ENCODE data around the gene CTDSPL. TPM values are rescaled to one million over a fixed set of nuclear protein-coding genes. Genes with fewer than 3 reads are reported as not detected.

Gene CTDSPL
- total and polyA plus RNA-seq, 10 of the 15 experiments (the other 5 are each of a cell fraction or from before 2014, with no cell fraction given): 0.05 to 0.51 (median 0.18) TPM; not detected in 6

GRCh38 chr3:37819591-37819990 lies 42.1 kb upstream of the CTDSPL start:
- in situ Hi-C loops (cut with MboI) (no loop called here), intact Hi-C loops (cut with micrococcal nuclease; ENCODE audit: unreplicated experiment) (no loop called here)
- H3K4me3 ChIP-seq: no peak overlapping the region
- WGBS (ENCODE audit: insufficient coverage, insufficient replicate concordance, low lambda C conversion rate, missing lambda C conversion rate): 24% methylated on average over 3 of the region's 3 CpGs
- H3K27me3 ChIP-seq (replicated peaks in 1 of 2; ENCODE audit: control insufficient read depth in 2 of 2, insufficient read depth in 2 of 2, low read length in 1 of 2): no peaks in the 10 kb centered on the region
- FAIRE-seq (no peak), DNase-seq (ENCODE audit: low read depth, low spot score) (no peak), ATAC-seq (no peak)
- H3K36me3 ChIP-seq (ENCODE audit: control insufficient read depth in 2 of 2, insufficient read depth in 2 of 2, low read length in 1 of 2): no peaks in the 10 kb centered on the region
- H3K4me2 ChIP-seq (ENCODE audit: control insufficient read depth, insufficient read depth): no peak overlapping the region
- H4K20me1 ChIP-seq (ENCODE audit: control insufficient read depth, insufficient read depth): no peaks in the 10 kb centered on the region
- POLR2A ChIA-PET: no interaction called here
- no peak overlapping the region for H2AFZ ChIP-seq (ENCODE audit: control insufficient read depth, low read depth, low read length)
- H3K9ac ChIP-seq (ENCODE audit: control insufficient read depth, insufficient read depth, low read length): no peak overlapping the region
- H3K79me2 ChIP-seq (ENCODE audit: control insufficient read depth, insufficient read depth, low read length): no peaks in the 10 kb centered on the region
- H3K4me1 ChIP-seq (ENCODE audit: control insufficient read depth, insufficient read depth, low read length): no peaks in the 10 kb centered on the region
- BruUV-seq (replicated peaks): no TSS peak
- CTCF ChIA-PET: no interaction called here
- no peaks in the 10 kb centered on the region for H3K9me3 ChIP-seq (replicated peaks; ENCODE audit: control insufficient read depth, insufficient read depth, low read length)
- no peak overlapping the region for H3K27ac ChIP-seq (ENCODE audit: control insufficient read depth, insufficient read depth)
- TF ChIP-seq JUNB (IDR thresholded peaks at IDR 0.05): no peak
- TF ChIP-seq SUZ12 (IDR thresholded peaks at IDR 0.05; ENCODE audit: unreplicated experiment): no peak
- SMC1A ChIA-PET (ENCODE audit: uncharacterized antibody, unreplicated experiment): interaction anchor here (1.3 kb wide), 1 partner anchor 25 kb away, joined by 3 read pairs; no protein-coding TSS in a partner anchor
- RAD21 ChIA-PET (ENCODE audit: unreplicated experiment): no interaction called here

DNA sequence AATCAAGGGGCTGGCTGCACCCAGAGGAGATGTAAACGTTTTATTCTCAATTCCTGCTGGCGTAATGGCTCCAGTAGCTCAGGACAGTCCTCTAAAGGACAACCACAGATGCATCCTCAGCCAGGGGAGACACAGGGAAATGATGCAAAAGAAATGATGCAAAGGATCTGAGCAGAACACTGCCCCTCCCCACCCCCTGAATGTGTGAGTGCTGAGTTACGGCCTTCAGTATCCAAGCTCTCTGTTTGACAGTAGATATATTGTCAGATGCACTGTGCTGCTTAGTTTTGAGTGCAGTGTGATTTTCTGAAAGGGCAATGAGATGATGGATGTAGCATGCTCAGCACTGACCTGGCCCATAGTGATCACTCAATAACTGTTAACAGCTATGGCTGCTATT lies 41.4 kb upstream of the CTDSPL start:
- ATAC-seq: no peak
- no peak overlapping the region for H3K4me3 ChIP-seq

More for the DNA sequence above, 41.4 kb upstream of the CTDSPL start:
- H3K4me1 ChIP-seq (ENCODE audit: control insufficient read depth, insufficient read depth, low read length): no peaks in the 10 kb centered on the region
- TF ChIP-seq, protein P1, sequence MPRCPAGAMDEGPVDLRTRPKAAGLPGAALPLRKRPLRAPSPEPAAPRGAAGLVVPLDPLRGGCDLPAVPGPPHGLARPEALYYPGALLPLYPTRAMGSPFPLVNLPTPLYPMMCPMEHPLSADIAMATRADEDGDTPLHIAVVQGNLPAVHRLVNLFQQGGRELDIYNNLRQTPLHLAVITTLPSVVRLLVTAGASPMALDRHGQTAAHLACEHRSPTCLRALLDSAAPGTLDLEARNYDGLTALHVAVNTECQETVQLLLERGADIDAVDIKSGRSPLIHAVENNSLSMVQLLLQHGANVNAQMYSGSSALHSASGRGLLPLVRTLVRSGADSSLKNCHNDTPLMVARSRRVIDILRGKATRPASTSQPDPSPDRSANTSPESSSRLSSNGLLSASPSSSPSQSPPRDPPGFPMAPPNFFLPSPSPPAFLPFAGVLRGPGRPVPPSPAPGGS (IDR thresholded peaks at IDR 0.05; ENCODE audit: borderline replicate concordance, insufficient read depth, low read depth, low read length, poor library complexity, severe bottlenecking): no peak
- no peak for TF ChIP-seq POLR2A (IDR thresholded peaks at IDR 0.05; ENCODE audit: low read depth, low read length)
- TF ChIP-seq BMI1 (IDR thresholded peaks at IDR 0.05; ENCODE audit: borderline replicate concordance): no peak
- no peak for TF ChIP-seq POLR2AphosphoS5 (IDR thresholded peaks at IDR 0.05; ENCODE audit: low read length)
- TF ChIP-seq E2F8 (IDR thresholded peaks at IDR 0.05; ENCODE audit: low read depth, partially characterized antibody): no peak
- TF ChIP-seq MYC (IDR thresholded peaks at IDR 0.05; ENCODE audit: insufficient read depth, insufficient read length, insufficient replicate concordance, low read length, severe bottlenecking): no peak
- no peak for TF ChIP-seq SUPT20H (IDR thresholded peaks at IDR 0.05; ENCODE audit: borderline replicate concordance, control insufficient read depth, low read depth, low read length)
- no peak overlapping the region for H2AFZ ChIP-seq (ENCODE audit: control insufficient read depth, low read depth, low read length)
- no peaks in the 10 kb centered on the region for H3K27me3 ChIP-seq (replicated peaks in 1 of 2; ENCODE audit: control insufficient read depth in 2 of 2, insufficient read depth in 2 of 2, low read length in 1 of 2)
- H3K79me2 ChIP-seq (ENCODE audit: control insufficient read depth, insufficient read depth, low read length): no peaks in the 10 kb centered on the region
- ChIA-PET SMC1A (ENCODE audit: uncharacterized antibody, unreplicated experiment) (interaction anchor here (1.0 to 1.3 kb wide), 2 partner anchors 26 to 42 kb away, joined by 3 to 4 read pairs; no protein-coding TSS in a partner anchor), RAD21 (ENCODE audit: unreplicated experiment) (no interaction called here), CTCF (no interaction called here), POLR2A (no interaction called here)
- no peak overlapping the region for H3K27ac ChIP-seq (ENCODE audit: control insufficient read depth, insufficient read depth)
- in situ Hi-C loops (cut with MboI) (no loop called here), intact Hi-C loops (cut with micrococcal nuclease; ENCODE audit: unreplicated experiment) (no loop called here)
- no peak overlapping the region for H3K4me2 ChIP-seq (ENCODE audit: control insufficient read depth, insufficient read depth)
- BruUV-seq (replicated peaks): no TSS peak
- no peak overlapping the region for H3K9ac ChIP-seq (ENCODE audit: control insufficient read depth, insufficient read depth, low read length)
- no peak for FAIRE-seq
- H3K9me3 ChIP-seq (replicated peaks; ENCODE audit: control insufficient read depth, insufficient read depth, low read length): no peaks in the 10 kb centered on the region
- H3K36me3 ChIP-seq (ENCODE audit: control insufficient read depth in 2 of 2, insufficient read depth in 2 of 2, low read length in 1 of 2): no peaks in the 10 kb centered on the region
- 0% methylated on average over 3 of the region's 3 CpGs for WGBS (ENCODE audit: insufficient coverage, insufficient replicate concordance, low lambda C conversion rate, missing lambda C conversion rate)
- DNase-seq (ENCODE audit: low read depth, low spot score): no peak
- H4K20me1 ChIP-seq (ENCODE audit: control insufficient read depth, insufficient read depth): no peaks in the 10 kb centered on the region

All from GM12878 (cell line).